Measurements from ENCODE around the gene ARHGEF28. TPM values are rescaled to one million over a fixed set of nuclear protein-coding genes. Genes with fewer than 3 reads are reported as not detected.

The ARHGEF28 gene
- total RNA-seq, 4 donors from 2014 or later, result 0.52 to 1.2 (median 0.98) TPM

DNA sequence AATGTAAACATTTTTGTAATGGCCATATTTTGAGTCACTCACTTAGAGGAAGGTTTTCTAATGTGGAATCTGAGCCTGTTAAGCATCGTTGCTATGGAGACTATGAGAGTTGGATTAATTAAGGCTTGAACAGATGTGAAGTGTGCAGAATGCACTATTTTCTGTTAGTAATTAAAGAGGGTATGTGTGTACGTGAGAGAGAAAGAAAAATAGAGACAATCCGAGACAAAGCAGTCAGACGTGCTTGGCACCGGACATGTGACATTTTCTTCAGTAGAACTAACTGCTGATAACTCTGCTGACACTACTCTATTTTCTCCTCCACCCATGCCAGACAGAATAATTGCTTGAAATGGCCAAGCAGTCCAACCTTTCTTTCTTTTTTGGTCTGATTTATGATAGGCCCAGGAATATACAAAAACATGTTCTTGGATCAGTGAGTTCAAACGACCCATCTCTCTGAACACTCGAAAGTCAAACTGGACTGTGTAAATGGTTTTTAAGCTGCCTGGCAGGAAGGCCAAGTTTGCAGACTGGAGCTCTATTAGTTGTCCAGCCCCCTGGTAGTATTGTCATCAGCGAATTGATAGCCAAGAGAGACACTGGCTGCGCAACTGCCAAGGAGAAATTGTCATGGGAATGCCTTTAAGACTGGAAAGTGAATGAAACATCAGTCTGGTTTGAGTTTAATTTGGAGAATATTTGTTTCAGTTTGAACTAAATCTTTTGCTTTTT lies 322.1 kb downstream of the ARHGEF28 start:
- Histone ChIP-seq H3K4me1 (no peaks in the 10 kb centered on the region), H3K4me3 (no peak overlapping the region), H3K9me3 (peaks cover 0 to 5% (median 0%) of the 10 kb centered on the region in 3 donors), H3K36me3 (no peaks in the 10 kb centered on the region), H3K27me3 (no peaks in the 10 kb centered on the region), H3K27ac (no peak overlapping the region)
- no peak for TF ChIP-seq POLR2A (IDR thresholded peaks at IDR 0.05)
- DNase-seq (no peak), ATAC-seq (no peak)
- intact Hi-C loops (cut with DNase I; ENCODE audit: low total_unique reads), result no loop called here
- in situ Hi-C loops (cut with MboI; ENCODE audit: low sequenced_read_pairs in 4 of 4), result no loop called here

- H3K36me3 ChIP-seq, result no peaks in the 10 kb centered on the region
- no peaks in the 10 kb centered on the region for H3K27me3 ChIP-seq
- H3K4me1 ChIP-seq, result no peaks in the 10 kb centered on the region
- TF ChIP-seq POLR2A (IDR thresholded peaks at IDR 0.05) (no peak), CTCF (IDR thresholded peaks at IDR 0.05 in 4 of 5, conservative IDR thresholded peaks at IDR 0.05 in 1 of 5) (no peak)
- intact Hi-C loops (cut with DNase I; ENCODE audit: low total_unique reads), result no loop called here
- no peak overlapping the region for H3K4me3 ChIP-seq
- ATAC-seq, result no peak
- H3K27ac ChIP-seq, result no peak overlapping the region
- DNase-seq, result no peak
- in situ Hi-C loops (cut with MboI; ENCODE audit: low sequenced_read_pairs in 4 of 4), result no loop called here
- peaks cover 0 to 5% (median 0%) of the 10 kb centered on the region in 3 donors for H3K9me3 ChIP-seq
These were observed 322.7 kb downstream of the ARHGEF28 start for GRCh38 chr5:73948720-73949119.

- H3K27me3 ChIP-seq, result no peaks in the 10 kb centered on the region
- TF ChIP-seq POLR2A (IDR thresholded peaks at IDR 0.05), result no peak
- no peak for TF ChIP-seq CTCF (IDR thresholded peaks at IDR 0.05 in 4 of 5, conservative IDR thresholded peaks at IDR 0.05 in 1 of 5)
- intact Hi-C loops (cut with DNase I; ENCODE audit: low total_unique reads) (no loop called here), in situ Hi-C loops (cut with MboI; ENCODE audit: low sequenced_read_pairs in 4 of 4) (no loop called here)
- no peak overlapping the region for H3K4me3 ChIP-seq
- no peaks in the 10 kb centered on the region for H3K4me1 ChIP-seq
- no peak overlapping the region for H3K27ac ChIP-seq
- ATAC-seq (no peak), DNase-seq (no peak)
- no peaks in the 10 kb centered on the region for H3K9me3 ChIP-seq
- no peaks in the 10 kb centered on the region for H3K36me3 ChIP-seq
These were observed 324.5 kb downstream of the ARHGEF28 start for GRCh38 chr5:73950441-73950873.

- Histone ChIP-seq H3K36me3 (no peaks in the 10 kb centered on the region), H3K4me3 (no peak overlapping the region), H3K4me1 (no peaks in the 10 kb centered on the region), H3K27ac (no peak overlapping the region), H3K9me3 (no peaks in the 10 kb centered on the region), H3K27me3 (no peaks in the 10 kb centered on the region)
- no peak for ATAC-seq
- in situ Hi-C loops (cut with MboI; ENCODE audit: low sequenced_read_pairs in 4 of 4) (no loop called here), intact Hi-C loops (cut with DNase I; ENCODE audit: low total_unique reads) (no loop called here)
- TF ChIP-seq POLR2A (IDR thresholded peaks at IDR 0.05) (no peak), CTCF (IDR thresholded peaks at IDR 0.05 in 4 of 5, conservative IDR thresholded peaks at IDR 0.05 in 1 of 5) (no peak)
- no peak for DNase-seq
These were observed 325.0 kb downstream of the ARHGEF28 start for GRCh38 chr5:73950912-73951430.

GRCh38 chr5:73952872-73953271 lies 326.9 kb downstream of the ARHGEF28 start:
- DNase-seq (no peak), ATAC-seq (no peak)
- Histone ChIP-seq H3K4me3 (no peak overlapping the region), H3K27ac (no peak overlapping the region), H3K9me3 (no peaks in the 10 kb centered on the region), H3K27me3 (no peaks in the 10 kb centered on the region), H3K36me3 (no peaks in the 10 kb centered on the region), H3K4me1 (no peaks in the 10 kb centered on the region)
- intact Hi-C loops (cut with DNase I; ENCODE audit: low total_unique reads), result no loop called here
- no peak for TF ChIP-seq POLR2A (IDR thresholded peaks at IDR 0.05)
- no peak for TF ChIP-seq CTCF (IDR thresholded peaks at IDR 0.05 in 4 of 5, conservative IDR thresholded peaks at IDR 0.05 in 1 of 5)
- in situ Hi-C loops (cut with MboI; ENCODE audit: low sequenced_read_pairs in 4 of 4), result no loop called here
